GM12864 (cell line): Measurements from ENCODE around the gene STAT3.
A peak's percentile ranks its signal among the peaks of the same experiment; 100 is the strongest.
"Not testable (repeated sequence)": the region's sequence is repeated elsewhere in the genome, so short reads cannot be mapped to it uniquely, and the experiment has no call there.

Experiments
- DNase-seq: peaks from one replicate; pipeline ENCODE4 v3.0.0-alpha.2; 2011; ENCODE audit warnings: low read depth
- H3K4me3 ChIP-seq: 2 replicates; pipeline ENCODE4 v1.5.1; 2011; ENCODE audit warnings: mild to moderate bottlenecking, low read depth, low read length, control low read depth
- CTCF ChIP-seq: IDR thresholded peaks from 2 replicates; pipeline ENCODE4 v1.5.1; 2011; ENCODE audit warnings: low read depth, mild to moderate bottlenecking, moderate library complexity, low read length, control low read depth, inconsistent platforms; ENCODE audit errors: missing control alignments

The STAT3 gene

GRCh38 chr17:42403150-42403549 is 14.9 kb upstream of the STAT3 start:
- DNase-seq = no peak
- TF ChIP-seq CTCF = peak; percentile 62

GRCh38 chr17:42402117-42402516 is 13.9 kb upstream of the STAT3 start:
- no peak for DNase-seq
- no peak for TF ChIP-seq CTCF
- H3K4me3 ChIP-seq = no peak overlapping the region

More at GRCh38 chr17:42403150-42403549, 14.9 kb upstream of the STAT3 start:
- no peak overlapping the region for H3K4me3 ChIP-seq

DNA sequence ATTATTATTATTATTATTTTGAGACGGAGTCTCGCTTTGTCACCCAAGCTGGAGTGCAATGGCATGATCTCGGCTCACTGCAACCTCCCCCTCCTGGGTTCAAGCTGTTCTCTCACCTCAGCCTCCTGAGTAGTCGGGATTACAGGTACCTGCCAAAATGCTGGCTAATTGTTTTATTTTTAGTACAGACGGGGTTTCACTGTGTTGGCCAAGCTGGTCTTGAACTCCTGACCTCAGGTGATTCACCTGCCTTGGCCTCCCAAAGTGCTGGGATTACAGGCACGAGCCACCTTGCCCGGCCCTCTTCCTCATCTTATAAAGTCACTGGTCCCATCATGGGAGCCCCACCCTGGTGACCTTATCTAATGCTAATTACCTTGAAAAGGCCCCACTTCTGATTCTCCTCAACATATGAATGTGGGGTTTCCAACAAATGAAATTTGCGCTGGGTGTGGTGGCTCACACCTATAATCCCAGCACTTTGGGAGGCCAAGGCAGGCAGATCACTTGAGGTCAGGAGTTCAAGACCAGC is 12.7 kb upstream of the STAT3 start:
- not testable (repeated sequence) for H3K4me3 ChIP-seq, DNase-seq

GRCh38 chr17:42399948-42400843 is 12.0 kb upstream of the STAT3 start:
- no peak for DNase-seq
- TF ChIP-seq CTCF = no peak
- no peak overlapping the region for H3K4me3 ChIP-seq

GRCh38 chr17:42399121-42399520 is 10.9 kb upstream of the STAT3 start:
- no peak for TF ChIP-seq CTCF
- DNase-seq = no peak
- no peak overlapping the region for H3K4me3 ChIP-seq

GRCh38 chr17:42395601-42396000 is 7.4 kb upstream of the STAT3 start:
- DNase-seq, H3K4me3 ChIP-seq: not testable (repeated sequence)

DNA sequence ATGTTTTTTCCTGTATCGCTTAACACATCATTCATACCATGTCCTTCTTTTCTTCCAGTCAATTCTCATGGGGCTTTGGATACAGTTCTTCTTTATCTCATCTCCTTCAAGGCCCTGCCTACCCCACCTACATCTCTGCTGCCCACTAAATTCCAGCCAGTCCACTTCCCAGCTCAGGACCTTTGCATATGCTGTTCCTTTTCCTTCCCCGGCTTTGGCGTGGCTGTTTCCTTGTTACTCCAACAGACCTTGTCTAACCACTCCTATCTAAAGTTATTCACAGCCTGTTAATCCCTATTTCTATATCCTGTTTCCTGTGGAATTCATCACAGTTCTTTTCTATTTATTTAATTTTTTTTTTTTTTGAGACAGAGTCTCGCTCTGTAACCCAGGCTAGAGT is 6.6 kb upstream of the STAT3 start:
- H3K4me3 ChIP-seq = no peak overlapping the region
- no peak for TF ChIP-seq CTCF
- no peak for DNase-seq

DNA sequence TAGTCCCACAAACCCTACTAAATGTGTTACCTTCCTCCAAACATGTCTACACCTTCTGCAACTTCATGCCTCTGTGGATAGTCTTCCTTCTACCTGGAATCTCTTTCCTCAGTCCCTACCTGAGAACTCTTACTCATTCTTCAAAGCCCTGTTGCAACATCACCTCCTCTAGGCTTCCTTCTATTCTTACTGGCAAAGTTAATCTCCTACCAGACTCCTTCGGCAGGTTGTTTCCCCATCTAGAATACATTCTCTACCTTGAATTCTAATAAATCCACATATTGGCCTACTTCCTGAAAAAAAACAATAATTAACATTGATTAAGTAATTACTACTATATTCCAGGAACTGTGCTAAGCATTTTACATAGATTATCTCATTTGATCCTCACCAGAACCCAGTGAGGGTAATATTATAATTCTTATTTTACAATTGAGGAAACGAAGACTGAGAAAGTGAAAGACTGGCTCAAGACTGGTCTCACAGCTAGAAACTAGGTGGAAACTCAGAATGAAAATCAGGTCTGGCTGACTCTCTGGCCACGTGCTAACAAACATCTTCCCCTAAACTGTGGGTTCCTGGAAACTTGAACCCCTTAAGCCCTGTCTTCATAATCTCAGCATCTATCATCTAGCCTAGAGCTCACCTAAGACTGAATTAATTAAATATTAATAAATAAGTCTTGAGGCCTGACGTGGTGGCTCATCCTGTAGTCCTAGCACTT is 4.6 kb upstream of the STAT3 start:
- peak; percentile 67 for DNase-seq
- TF ChIP-seq CTCF = no peak

DNA sequence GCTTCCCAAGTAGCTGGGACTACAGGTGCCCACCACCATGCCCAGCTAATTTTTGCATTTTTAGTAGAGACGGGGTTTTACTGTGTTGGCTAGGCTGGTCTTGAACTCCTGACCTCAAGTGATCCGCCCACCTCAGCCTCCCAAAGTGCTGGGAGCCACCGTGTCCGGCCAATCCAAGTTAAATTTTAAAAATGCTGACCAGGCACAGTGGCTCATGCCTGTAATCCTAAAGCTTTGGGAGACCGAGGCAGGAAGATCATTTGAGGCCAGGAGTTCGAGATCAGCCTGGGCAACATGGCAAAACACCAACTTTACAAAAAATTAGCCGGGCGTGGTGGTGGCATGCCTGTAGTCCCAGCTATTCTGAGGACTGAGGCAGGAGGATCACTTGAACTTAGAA is 3.2 kb upstream of the STAT3 start:
- not testable (repeated sequence) for H3K4me3 ChIP-seq, DNase-seq

More for the DNA sequence above, 4.6 kb upstream of the STAT3 start:
- H3K4me3 ChIP-seq = no peak overlapping the region
